ENCODE measurements around the gene MAP7.
"Not testable (repeated sequence)": the region's sequence is repeated elsewhere in the genome, so short reads cannot be mapped to it uniquely, and the experiment has no call there.

MAP7 gene

DNA sequence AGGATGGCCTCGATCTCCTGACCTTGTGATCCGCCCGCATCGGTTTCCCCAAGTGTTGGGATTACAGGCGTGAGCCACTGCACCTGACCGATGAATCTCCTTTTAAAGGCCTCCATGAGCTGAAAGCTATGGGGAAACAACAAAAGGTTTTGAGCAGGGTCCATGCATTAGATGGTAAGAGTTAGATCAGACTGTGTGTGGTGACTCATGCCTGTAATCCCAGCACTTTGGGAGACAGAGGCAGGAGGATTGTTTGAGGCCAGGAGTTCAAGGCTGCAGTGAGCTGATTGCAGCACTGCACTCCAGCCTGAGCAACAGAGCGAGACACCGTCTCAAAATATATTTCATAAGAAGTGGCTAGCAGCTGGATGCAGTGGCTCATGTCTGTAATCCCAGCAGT lies 219.6 kb downstream of the MAP7 start:
- DNase-seq, result no peak

- no peak for DNase-seq
Measured at GRCh38 chr6:136326038-136326553, 224.1 kb downstream of the MAP7 start.

DNA sequence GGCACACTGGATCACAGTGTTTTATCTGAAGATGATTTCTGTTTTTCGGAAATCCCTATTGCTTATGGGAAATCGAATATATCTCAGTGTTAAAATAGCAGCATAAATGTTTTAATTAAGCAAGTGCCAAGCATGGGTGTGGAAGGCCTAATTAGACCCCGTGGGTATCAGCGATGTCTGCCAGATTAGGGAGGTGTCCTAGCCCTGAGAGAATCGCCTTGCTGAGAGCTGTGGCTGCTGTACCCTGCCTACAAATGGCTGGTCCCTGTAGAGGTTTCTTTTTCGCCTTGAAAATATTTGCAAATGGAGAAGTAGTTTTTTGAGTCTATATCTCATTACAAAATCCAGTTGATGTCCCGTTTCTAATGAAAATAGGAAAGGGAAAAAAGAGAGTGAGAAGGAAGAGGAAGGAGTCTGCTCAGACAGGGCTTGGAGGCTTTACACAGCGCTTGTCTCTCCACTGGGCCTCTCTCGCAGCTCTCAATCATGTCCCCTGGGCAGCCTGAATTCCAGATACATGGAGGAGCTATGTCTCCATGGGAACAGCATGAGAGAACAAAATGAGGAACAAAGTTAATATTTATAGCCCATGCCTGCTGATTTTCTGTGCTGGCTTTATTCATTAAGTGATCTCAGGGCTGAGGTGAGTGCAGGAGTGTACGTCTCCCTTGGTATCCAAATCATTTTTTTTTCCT lies 225.4 kb downstream of the MAP7 start:
- DNase-seq, result no peak

DNA sequence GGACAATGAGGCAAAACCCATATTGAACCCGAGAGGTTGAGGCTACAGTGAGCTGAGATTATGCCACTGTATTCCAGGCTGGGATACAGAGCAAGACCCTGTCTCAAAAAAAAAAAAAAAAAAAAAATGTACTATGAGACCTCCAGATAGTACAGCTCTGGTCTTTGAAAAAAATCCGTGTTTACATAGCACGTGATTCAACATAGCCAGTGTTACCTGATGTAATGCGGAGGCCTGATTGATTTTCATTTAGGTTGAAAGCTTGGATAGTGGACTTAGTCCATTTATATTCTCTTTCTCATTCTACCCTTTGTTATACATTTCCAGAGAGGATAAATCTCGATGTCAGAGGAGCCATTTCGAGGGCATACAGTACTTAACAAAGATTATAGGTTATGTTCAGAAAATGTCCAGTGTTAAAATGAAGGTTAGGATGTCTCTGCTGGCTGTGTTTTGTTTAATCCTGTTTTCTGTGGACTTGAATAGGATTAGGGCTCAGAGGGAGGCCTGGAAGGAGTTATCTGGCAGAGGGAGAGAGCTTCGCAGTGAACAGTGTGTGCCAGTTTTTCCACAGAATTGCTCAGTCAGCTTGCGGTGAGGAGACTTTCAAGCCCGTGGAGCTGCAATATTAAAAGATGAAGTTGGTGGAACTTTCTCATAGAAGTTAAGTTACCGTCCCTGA lies 226.7 kb downstream of the MAP7 start:
- no peak for DNase-seq

DNA sequence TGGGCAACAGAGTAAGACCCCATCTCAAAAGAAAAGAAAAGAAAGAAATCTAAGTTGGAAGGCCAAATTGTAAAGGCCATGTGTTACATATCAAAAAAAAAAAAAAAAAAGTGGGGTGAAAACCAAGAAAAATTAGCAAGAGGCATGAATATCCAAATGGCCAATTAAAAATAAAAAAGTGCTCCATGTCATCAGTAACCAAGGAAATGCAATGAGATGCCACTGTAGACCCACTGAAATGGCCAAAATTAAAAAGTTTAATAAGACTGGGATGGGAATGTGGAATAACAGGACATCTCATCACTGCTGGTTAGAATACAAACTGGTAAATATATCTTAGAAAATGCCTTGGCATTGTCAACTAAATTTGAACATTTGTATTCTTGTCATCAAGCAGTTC lies 230.5 kb downstream of the MAP7 start:
- DNase-seq, result no peak

DNA sequence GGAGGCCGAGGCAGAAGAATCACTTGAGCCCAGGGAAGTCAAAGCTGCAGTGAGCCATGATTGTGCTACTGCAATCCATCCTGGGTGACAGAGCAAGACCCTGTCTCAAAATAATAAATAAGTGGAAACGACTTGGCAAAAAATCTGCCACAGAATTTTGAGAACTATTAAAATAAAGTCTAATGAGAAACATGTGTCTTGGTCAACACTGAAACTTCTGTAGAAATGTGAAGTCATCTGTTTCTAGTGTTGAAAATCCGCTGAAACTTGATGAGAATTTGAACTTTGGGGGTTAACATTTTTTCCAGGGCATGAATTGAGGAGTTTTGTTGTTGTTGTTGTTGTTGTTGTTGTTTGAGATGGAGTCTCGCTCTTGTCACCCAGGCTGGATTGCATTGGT lies 231.5 kb downstream of the MAP7 start:
- DNase-seq, result no peak

DNA sequence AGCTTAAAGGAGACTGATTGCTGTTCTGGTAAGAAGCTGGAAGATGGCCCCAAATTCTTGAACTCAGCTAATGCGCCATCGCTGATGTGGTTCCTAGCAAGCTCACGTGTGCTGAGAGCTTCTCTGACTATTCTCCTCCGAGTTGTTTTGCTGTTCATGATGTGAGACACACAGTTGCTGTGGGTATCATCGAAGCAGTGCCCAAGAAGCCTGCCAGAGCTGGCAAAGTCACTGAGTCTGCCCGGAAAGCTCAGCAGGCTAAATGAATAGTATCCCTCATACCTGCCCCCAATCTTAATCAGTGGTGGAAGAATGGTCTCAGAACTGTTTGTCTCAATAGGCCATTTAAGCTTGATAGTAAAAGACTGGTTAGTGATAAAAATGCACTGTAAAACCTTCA lies 232.3 kb downstream of the MAP7 start:
- no peak for DNase-seq

- no peak for DNase-seq
Measured at GRCh38 chr6:136317021-136317694, 233.1 kb downstream of the MAP7 start.

DNA sequence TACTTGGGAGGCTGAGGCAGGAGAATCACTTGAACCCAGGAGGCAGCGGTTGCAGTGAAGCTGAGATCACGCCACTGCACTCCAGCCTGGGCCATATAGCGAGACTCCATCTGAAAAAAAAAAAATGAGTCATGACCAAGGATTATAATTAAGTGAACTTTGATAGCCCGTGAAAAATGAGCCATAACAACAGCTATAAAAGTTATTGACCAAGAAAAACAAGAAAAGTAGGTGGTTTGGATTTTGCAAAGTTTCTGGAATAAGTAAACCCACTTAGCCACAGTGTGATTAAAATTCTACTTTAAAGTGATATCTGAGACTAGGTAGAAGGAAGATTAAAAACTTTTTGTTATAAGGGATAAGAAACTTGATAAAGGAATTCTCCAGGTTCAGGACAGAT lies 234.6 kb downstream of the MAP7 start:
- no peak for DNase-seq

GRCh38 chr6:136312975-136313374 lies 237.2 kb downstream of the MAP7 start:
- no peak for DNase-seq

GRCh38 chr6:136309729-136310311 lies 240.4 kb downstream of the MAP7 start:
- DNase-seq, result no peak

DNA sequence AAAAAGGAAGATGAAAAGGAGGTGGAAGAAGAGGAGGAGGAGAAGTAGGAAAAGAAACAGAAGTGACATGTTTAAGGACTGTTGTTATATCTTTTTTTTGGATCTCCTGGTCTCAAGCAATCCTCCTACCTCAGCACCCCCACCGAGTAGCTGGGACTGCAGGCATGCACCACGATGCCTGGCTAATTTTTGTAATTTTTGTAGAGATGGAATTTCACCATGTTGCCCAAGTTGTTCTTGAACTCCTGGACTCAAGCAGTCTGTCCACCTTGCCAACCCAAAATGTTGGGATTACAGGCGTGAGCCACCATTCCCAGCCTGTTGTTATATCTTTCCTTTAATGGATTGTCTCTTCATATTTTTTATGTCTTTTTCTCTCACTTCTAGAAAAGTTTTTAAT lies 241.1 kb downstream of the MAP7 start:
- DNase-seq, result no peak

- DNase-seq, result not testable (repeated sequence)
Measured at GRCh38 chr6:136308469-136308868, 241.8 kb downstream of the MAP7 start.

- no peak for DNase-seq
Measured at GRCh38 chr6:136307351-136307750, 242.9 kb downstream of the MAP7 start.

DNA sequence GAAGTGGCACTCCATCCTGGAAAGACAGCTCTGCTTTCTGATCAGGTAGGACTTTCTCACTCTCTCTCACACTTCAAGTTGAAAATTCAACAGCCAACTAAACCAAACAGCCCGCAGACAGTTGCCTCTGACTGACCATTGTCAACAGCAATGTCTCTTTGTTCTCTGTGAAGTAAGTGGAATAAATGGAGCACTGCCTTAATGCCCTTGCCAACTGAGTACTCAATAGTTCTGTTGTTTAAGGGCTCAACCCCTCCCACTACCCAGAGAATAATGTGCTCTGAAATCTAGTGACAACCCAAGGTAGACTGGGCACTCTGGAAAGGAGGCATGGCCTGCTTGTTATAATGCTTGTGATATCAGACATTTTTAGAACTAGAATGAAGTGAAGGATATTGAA lies 243.8 kb downstream of the MAP7 start:
- DNase-seq, result no peak

DNA sequence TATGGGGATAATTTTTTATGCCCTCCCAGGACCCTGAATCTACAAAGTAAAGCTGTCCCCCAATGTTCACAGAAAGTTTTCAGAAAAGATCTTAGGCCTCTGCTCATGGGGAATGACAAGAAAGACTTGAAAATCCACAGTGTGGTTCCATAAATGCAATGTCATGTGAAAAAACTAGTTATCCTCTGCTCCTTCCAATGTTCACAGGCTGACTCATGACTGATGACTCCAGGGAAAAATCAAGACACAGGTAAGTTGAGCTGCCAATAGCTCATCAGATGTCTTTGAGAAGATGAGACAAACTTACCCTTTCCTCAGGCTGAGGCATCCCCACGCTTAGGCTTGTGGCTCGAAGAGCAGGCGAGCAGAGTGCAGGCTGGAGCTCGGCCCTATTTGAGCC lies 245.8 kb downstream of the MAP7 start:
- DNase-seq, result no peak

DNA sequence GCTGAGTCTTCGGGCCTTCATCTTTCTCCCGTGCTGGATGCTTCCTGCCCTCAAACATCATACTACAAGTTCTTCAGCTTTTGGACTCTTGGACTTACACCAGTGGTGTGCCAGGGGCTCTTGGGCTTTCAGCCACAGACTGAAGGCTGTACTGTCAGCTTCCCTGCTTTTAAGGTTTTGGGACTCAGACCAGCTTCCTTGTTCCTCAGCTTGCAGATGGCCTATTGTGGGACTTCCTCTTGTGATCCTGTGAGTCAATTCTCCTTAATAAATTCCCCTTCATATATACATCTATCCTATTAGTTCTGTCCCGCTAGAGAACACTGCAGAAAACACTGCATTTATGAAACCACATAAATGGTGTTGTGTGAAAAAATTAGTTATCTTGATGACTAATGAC lies 246.7 kb downstream of the MAP7 start:
- no peak for DNase-seq

- no peak for DNase-seq
Measured at GRCh38 chr6:136294621-136295020, 255.6 kb downstream of the MAP7 start.

Measured in NCI-H524 treated with DMSO at 0.1 percent for 48 hours (cell line).